Measurements from ENCODE around the gene ADAP1. TPM values are rescaled to one million over a fixed set of nuclear protein-coding genes. Genes with fewer than 3 reads are reported as not detected.

ADAP1 gene
- polyA plus RNA-seq, 1 donor (not counting 4 experiments of a cell fraction or from before 2014, with no cell fraction given) = 4.3 TPM

GRCh38 chr7:921581-922333 lies 32.7 kb downstream of the ADAP1 start:
- no peak overlapping the region for H2AFZ ChIP-seq (ENCODE audit: control insufficient read depth, low read length)
- TF ChIP-seq CTCF (optimal IDR thresholded peaks at IDR 0.05 in 1 of 3, IDR thresholded peaks at IDR 0.05 in 1 of 3, conservative IDR thresholded peaks at IDR 0.05 in 1 of 3; ENCODE audit: extremely low read depth in 1 of 3, insufficient read depth in 2 of 3, low read length in 3 of 3) (no peak), EZH2 (IDR thresholded peaks at IDR 0.05; ENCODE audit: low read length) (no peak)
- dilution Hi-C loops (cut with MboI; ENCODE audit: extremely low pct_ligation_motif_present, low sequenced_read_pairs) = no loop called here

GRCh38 chr7:921071-921461 lies 33.4 kb downstream of the ADAP1 start:
- TF ChIP-seq EZH2 (IDR thresholded peaks at IDR 0.05; ENCODE audit: low read length) (no peak), CTCF (optimal IDR thresholded peaks at IDR 0.05 in 1 of 3, IDR thresholded peaks at IDR 0.05 in 1 of 3, conservative IDR thresholded peaks at IDR 0.05 in 1 of 3; ENCODE audit: extremely low read depth in 1 of 3, insufficient read depth in 2 of 3, low read length in 3 of 3) (no peak)
- FAIRE-seq (no peak), DNase-seq (ENCODE audit: low read depth, low spot score) (no peak)
- H2AFZ ChIP-seq (ENCODE audit: control insufficient read depth, low read length) = no peak overlapping the region
- H4K20me1 ChIP-seq (ENCODE audit: control insufficient read depth, extremely low read depth, insufficient read depth, low read length) = no peaks in the 10 kb centered on the region
- H3K36me3 ChIP-seq (ENCODE audit: control insufficient read depth in 2 of 2, extremely low read depth in 1 of 2, insufficient read depth in 2 of 2, low read length in 2 of 2) = no peaks in the 10 kb centered on the region
- no peaks in the 10 kb centered on the region for H3K9me3 ChIP-seq (ENCODE audit: control insufficient read depth, low read depth, low read length)
- H3K79me2 ChIP-seq (ENCODE audit: control insufficient read depth, insufficient read depth, low read length) = no peaks in the 10 kb centered on the region
- H3K4me1 ChIP-seq (ENCODE audit: control insufficient read depth, extremely low read depth, insufficient read depth, low read length) = peaks cover 13% of the 10 kb centered on the region
- H3K27me3 ChIP-seq (ENCODE audit: control insufficient read depth, extremely low read depth, insufficient read depth, low read length) = peaks cover 10% of the 10 kb centered on the region
- dilution Hi-C loops (cut with MboI; ENCODE audit: extremely low pct_ligation_motif_present, low sequenced_read_pairs) = no loop called here
- no peak overlapping the region for H3K4me3 ChIP-seq (ENCODE audit: control insufficient read depth in 2 of 3, extremely low read depth in 1 of 3, insufficient read depth in 2 of 3, low read depth in 1 of 3, low read length in 3 of 3)
- no peaks in the 10 kb centered on the region for H3K9me1 ChIP-seq (ENCODE audit: control insufficient read depth, extremely low read depth, insufficient read depth, low read length)
- no peak overlapping the region for H3K9ac ChIP-seq (ENCODE audit: control insufficient read depth, extremely low read depth, insufficient read depth, low read length)
- no peak overlapping the region for H3K27ac ChIP-seq (ENCODE audit: control insufficient read depth, insufficient read depth, low read length)
- H3K4me2 ChIP-seq (ENCODE audit: control insufficient read depth, extremely low read depth, insufficient read depth, low read depth, low read length) = no peak overlapping the region

More at GRCh38 chr7:921581-922333, 32.7 kb downstream of the ADAP1 start:
- Histone ChIP-seq H3K9me1 (ENCODE audit: control insufficient read depth, extremely low read depth, insufficient read depth, low read length) (no peaks in the 10 kb centered on the region), H3K9me3 (ENCODE audit: control insufficient read depth, low read depth, low read length) (no peaks in the 10 kb centered on the region), H4K20me1 (ENCODE audit: control insufficient read depth, extremely low read depth, insufficient read depth, low read length) (no peaks in the 10 kb centered on the region), H3K27ac (ENCODE audit: control insufficient read depth, insufficient read depth, low read length) (no peak overlapping the region), H3K27me3 (ENCODE audit: control insufficient read depth, extremely low read depth, insufficient read depth, low read length) (peaks cover 7% of the 10 kb centered on the region), H3K4me2 (ENCODE audit: control insufficient read depth, extremely low read depth, insufficient read depth, low read depth, low read length) (no peak overlapping the region), H3K4me3 (ENCODE audit: control insufficient read depth in 2 of 3, extremely low read depth in 1 of 3, insufficient read depth in 2 of 3, low read depth in 1 of 3, low read length in 3 of 3) (no peak overlapping the region), H3K9ac (ENCODE audit: control insufficient read depth, extremely low read depth, insufficient read depth, low read length) (no peak overlapping the region), H3K36me3 (ENCODE audit: control insufficient read depth in 2 of 2, extremely low read depth in 1 of 2, insufficient read depth in 2 of 2, low read length in 2 of 2) (no peaks in the 10 kb centered on the region), H3K79me2 (ENCODE audit: control insufficient read depth, insufficient read depth, low read length) (no peaks in the 10 kb centered on the region), H3K4me1 (ENCODE audit: control insufficient read depth, extremely low read depth, insufficient read depth, low read length) (peaks cover 7% of the 10 kb centered on the region)
- FAIRE-seq (no peak), DNase-seq (ENCODE audit: low read depth, low spot score) (no peak)

Data from keratinocyte (primary cell).